Large intestine (tissue), 3 donors: ENCODE data around the gene HOXC10. TPM values are rescaled to one million over a fixed set of nuclear protein-coding genes. Genes with fewer than 3 reads are reported as not detected.
A peak's percentile ranks its signal among the peaks of the same experiment; 100 is the strongest.

ENCODE experiments used
- DNase-seq, 2 donors: peaks; one replicate each; pipeline versions ENCODE4 v3.0.0 to v3.0.0-alpha.2; 2013
- H3K27ac ChIP-seq: one replicate; pipeline ENCODE4 v1.5.1; 2013; ENCODE audit warnings: low read length
- H3K27me3 ChIP-seq: 2 replicates; pipeline ENCODE4 v1.6.1; 2013; ENCODE audit warnings: low read length; ENCODE audit not compliant: control insufficient read depth, insufficient read depth
- H3K36me3 ChIP-seq: 2 replicates; pipeline ENCODE4 v1.6.1; 2013; ENCODE audit warnings: low read length; ENCODE audit not compliant: control insufficient read depth, insufficient read depth
- H3K4me1 ChIP-seq: one replicate; pipeline ENCODE4 v1.6.1; 2013; ENCODE audit warnings: low read length; ENCODE audit not compliant: control insufficient read depth, insufficient read depth
- H3K4me3 ChIP-seq: one replicate; pipeline ENCODE4 v1.5.1; 2013; ENCODE audit warnings: low read length
- H3K9me3 ChIP-seq: one replicate; pipeline ENCODE4 v1.6.1; 2013; ENCODE audit warnings: mild to moderate bottlenecking, low read depth, low read length, moderate library complexity; ENCODE audit not compliant: control insufficient read depth
- WGBS: methylation state at CpG from one replicate; pipeline ENCODE4 v1.1.5; 2013; ENCODE audit warnings: low lambda C conversion rate; ENCODE audit not compliant: insufficient coverage; 5-methylcytosine and 5-hydroxymethylcytosine counted together
- polyA plus RNA-seq: library from polyadenylated mRNA; unstranded; fragments of 120-200 nt; gene quantifications from one replicate; pipeline ENCODE4 v1.2.1, GENCODE V29; 2013

Gene HOXC10
- polyA plus RNA-seq, 1 donor: 0.19 TPM

DNA sequence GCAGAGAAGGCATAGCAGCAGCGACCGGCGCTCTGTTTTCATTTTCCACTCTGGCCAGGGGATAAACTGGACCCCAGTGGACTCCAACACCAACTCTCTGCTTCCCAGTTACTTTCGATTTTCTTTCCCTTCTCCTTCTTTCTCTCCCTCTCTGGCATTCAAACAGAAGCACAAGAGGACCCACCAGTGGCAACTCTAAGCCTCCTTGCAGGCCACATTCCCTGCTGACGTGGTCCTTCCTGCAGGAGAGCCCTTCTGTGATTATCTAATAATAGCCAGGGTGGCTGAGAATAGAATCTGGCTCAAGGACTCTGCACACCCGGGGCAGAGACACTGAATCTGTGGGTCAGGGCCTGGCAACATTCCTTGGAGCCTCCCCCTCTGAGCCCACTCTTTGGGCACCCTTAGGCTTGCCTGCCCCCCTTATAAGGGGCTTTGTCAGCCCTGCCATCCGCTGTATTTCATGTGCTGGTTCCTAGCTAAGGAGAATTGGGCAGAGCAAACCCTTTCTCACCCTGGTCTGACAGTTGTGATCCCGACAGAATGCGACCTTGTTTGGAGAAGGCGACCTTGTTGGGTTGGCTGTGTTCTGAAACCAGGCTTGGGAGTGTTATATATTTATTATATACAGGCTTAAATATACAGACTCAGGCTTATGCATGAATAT is 35.1 kb downstream of the HOXC10 start:
- no CpG with 5 or more reads among the region's 10 CpGs for WGBS
- no peak for DNase-seq
- Histone ChIP-seq H3K4me3 (peak overlapping the region; percentile 78), H3K9me3 (no peaks in the 10 kb centered on the region), H3K27me3 (peaks cover 49% of the 10 kb centered on the region), H3K36me3 (no peaks in the 10 kb centered on the region), H3K27ac (peak overlapping the region; percentile 88), H3K4me1 (peaks cover 41% of the 10 kb centered on the region)

DNA sequence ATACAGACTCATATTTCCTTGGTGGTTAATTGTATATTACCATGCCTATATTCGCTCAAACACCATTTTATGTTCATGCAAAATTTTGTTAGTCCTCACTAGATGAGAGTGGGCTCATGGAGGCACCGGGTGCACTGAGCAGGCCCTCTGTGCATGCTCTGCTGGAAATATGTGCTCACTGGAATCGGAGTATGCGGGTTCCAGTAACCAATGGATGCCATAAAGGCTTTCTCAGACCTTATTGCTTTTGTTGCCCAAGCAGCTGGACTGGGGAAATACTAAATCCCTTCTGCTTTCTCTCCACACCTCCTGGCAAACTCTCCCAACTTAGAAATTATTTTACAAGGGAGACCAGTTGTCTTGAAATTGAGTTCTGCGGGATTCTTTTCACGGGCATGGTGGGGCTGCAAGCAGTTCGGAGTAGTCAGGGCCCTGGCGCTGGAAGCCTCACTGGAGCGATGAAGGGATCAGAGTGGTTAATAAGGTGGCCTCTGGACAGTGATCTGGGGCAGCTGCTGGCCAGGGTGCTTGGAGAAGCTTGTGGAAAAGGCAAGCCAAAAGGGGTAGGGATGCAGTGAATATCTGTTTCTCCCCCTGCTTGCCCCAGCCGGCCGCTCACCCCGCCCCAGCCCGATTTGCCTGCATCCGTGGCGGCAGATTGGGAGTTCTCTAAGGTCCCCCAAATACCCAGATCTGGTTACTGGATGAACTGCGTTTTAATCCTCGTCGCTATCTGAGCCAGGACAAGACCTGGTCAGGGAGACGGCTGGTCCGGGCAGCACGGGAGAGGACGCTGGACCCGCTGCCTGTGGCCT is 35.9 kb downstream of the HOXC10 start:
- H3K4me1 ChIP-seq: peaks cover 45% of the 10 kb centered on the region
- peak overlapping the region; percentile 78 for H3K4me3 ChIP-seq
- H3K9me3 ChIP-seq: no peaks in the 10 kb centered on the region
- peak overlapping the region; percentile 54 for H3K27ac ChIP-seq
- H3K27me3 ChIP-seq: peaks cover 48% of the 10 kb centered on the region
- no CpG with 5 or more reads among the region's 23 CpGs for WGBS
- no peaks in the 10 kb centered on the region for H3K36me3 ChIP-seq
- DNase-seq: no peak

DNA sequence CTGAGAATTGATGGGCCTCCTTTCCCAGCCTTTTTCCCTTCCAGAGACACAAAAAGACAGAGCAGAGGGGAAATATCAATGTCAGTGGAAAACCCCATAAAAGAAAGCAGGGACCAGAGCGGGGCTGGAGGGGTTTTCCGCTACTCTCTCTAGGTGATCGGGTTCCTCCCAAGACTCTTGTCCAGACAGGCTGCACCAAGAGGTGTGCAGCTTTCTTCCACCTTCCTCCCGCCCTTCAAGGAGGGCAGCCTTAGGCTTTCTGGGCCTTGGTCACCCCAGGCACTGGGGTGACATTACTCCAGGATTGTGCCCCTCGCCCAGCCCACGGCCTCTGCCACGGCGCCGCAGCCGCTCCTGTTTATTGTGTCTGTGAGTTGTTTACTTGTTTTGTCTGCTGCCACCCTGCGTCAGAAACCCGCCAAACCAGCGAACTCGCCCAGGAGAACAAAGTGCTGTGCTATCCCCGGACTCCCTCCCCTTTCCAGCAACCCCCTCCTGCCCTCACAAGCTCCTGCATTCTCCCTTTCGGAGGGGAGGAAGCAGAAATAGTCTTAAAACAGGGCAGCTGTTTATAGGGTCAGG is 36.6 kb downstream of the HOXC10 start:
- Histone ChIP-seq H3K36me3 (no peaks in the 10 kb centered on the region), H3K4me3 (peak overlapping the region; percentile 78), H3K27ac (peak overlapping the region; percentile 54), H3K9me3 (no peaks in the 10 kb centered on the region), H3K4me1 (peaks cover 48% of the 10 kb centered on the region), H3K27me3 (peaks cover 49% of the 10 kb centered on the region)
- no peak for DNase-seq
- WGBS: no CpG with 5 or more reads among the region's 16 CpGs

DNA sequence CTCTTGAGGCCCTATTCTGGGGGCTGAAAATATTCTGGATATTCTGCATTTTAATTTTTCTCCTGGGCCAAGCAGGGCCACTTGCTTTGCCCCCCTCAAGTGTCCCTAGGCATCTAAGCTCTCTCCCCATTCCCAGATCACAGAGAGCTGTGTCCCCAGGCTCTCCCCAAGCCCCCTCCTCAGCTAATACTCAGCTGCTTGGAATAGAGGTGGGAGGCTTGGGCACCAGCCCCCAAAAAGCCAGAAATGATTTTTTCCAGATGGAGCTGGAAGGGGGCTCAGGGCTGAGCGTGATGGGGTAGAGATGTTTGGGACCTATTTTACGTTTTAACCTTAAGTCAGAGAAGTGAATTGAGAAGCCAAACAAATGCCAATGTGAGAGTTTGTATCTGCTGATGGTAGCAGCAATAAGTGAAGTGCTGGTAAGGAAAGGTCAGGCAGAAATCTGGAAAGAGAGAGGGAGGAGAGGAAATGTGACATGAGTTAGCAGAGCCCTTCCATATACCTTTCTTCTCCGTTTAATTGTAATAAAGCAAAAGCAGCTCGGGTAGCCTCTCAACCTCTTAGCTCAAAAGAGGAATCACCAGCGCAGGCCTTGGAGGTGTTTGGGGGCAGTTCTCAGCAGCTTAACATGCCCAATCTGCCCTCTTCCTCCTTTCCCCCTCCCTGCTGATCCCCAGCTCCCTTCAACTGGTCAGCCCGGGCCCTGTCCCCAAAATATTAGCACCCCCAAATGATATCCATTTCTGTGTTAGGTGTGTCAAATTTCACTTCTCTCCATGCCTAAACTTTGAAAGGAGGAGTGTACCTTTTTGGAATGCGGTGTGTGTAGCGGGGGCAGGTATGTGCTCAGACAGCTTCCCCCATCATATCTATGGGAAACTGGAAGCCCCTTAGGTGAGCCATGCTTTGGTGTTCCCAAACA is 38.3 kb downstream of the HOXC10 start:
- Histone ChIP-seq H3K4me3 (no peak overlapping the region), H3K27ac (peak overlapping the region; percentile 30), H3K27me3 (peaks cover 57% of the 10 kb centered on the region), H3K4me1 (peaks cover 63% of the 10 kb centered on the region), H3K36me3 (no peaks in the 10 kb centered on the region), H3K9me3 (no peaks in the 10 kb centered on the region)
- no peak for DNase-seq
- 92% methylated on average over 2 of the region's 8 CpGs for WGBS

DNA sequence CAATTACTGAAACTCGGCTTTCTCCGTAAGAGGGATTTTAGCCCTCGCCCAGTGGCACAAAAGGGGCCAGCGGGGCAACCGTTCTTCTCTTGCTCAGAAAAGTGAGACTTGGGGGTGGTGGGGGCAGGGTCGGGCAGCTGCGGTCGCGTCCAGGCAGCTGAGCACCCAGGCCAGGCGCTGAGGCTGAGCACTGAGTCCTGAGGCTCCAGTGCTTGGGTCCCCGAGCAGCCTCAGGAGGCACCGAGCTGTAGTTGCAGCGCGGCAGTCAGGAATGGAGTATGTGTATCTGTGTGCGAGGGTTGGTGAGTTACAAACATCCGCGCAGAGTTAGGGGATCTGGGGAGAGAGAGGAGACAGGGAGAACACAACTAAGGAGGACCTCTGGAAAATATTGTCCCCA is 39.2 kb downstream of the HOXC10 start:
- peaks cover 65% of the 10 kb centered on the region for H3K4me1 ChIP-seq
- WGBS: no CpG with 5 or more reads among the region's 17 CpGs
- H3K9me3 ChIP-seq: no peaks in the 10 kb centered on the region
- peaks cover 57% of the 10 kb centered on the region for H3K27me3 ChIP-seq
- no peak overlapping the region for H3K4me3 ChIP-seq
- H3K27ac ChIP-seq: peak overlapping the region; percentile 30
- no peaks in the 10 kb centered on the region for H3K36me3 ChIP-seq
- DNase-seq: no peak

DNA sequence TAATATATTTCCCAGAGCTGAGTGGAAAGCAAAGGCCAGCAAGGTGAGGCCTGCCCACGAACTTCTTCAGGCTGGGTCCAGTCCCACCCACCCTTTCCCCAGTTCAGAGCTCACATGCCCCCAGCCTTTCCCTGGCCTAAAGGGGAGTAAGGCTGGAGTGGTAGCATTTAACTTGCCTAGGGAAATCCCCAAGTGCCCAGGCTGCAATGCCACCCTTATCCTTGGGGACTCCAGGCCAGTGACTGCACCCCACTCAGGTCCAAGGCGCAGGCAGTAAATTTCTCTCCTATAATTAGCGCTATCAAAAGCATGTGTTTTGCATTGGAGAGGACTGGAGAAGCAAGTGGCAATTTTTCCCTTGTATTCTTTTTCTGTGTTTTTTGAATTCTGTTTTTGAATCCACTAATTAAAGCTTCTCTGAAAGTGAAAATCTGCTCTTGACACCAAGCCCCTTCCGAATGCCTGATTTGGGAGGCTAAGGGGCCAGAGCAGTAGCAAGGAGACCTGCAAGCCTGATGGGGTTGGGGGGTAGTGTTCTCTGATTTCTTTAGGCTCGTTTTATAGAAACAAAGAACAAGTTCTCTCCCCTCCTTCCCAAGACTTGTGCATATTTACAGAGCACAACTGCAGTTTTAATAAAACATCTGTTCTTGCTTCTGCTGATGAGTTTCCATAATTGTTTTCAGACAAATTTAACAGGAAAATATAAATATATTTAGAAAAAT is 39.8 kb downstream of the HOXC10 start:
- no peak for DNase-seq
- no CpG with 5 or more reads among the region's 5 CpGs for WGBS
- peak overlapping the region; percentile 58 for H3K27ac ChIP-seq
- peaks cover 60% of the 10 kb centered on the region for H3K4me1 ChIP-seq
- H3K36me3 ChIP-seq: peaks cover 2% of the 10 kb centered on the region
- peaks cover 55% of the 10 kb centered on the region for H3K27me3 ChIP-seq
- H3K9me3 ChIP-seq: peaks cover 3% of the 10 kb centered on the region
- H3K4me3 ChIP-seq: no peak overlapping the region

DNA sequence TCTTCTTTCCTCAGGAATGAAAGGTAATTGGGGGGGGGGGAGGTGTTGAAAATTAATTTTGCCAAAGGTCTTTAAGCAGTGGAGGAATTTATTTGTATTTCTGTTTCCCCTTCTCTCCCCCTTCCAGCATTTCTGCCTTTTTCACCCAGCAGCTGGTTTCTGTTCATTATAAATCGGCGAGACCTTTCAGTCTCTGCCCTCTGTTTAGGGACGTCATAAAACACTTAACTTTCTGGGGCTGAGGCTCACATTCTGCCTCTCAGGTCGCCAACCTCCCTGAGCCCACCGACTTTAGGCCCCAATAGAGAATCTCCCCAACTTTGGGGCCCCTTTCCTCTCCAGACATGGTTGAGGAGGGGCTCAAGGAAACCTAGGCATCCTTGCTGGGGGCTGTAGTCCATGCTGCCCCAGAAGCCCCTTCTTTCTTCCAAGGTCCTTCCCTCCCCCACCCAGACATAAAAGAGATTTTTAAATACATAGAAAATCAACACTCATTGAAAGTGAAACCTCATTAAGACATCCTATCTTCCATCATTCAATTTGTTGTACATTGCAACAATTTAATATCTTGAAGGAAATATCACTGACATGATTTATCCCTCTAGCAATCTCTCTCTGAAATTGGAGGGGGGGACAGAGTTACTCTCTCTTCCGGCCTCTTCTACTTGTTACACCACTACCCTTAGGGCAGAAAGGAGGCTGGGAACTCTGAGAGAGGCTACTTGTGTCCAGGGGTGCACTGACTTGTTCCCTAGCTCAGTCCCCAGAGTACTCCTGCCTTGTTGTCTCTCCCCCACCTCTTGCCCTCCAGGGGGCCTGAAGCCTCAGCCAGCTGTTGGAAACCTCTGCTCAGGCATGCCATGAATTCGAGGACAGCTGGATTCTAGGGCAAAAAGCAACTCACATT is 40.8 kb downstream of the HOXC10 start:
- Histone ChIP-seq H3K4me3 (no peak overlapping the region), H3K27me3 (peaks cover 55% of the 10 kb centered on the region), H3K27ac (peak overlapping the region; percentile 58), H3K4me1 (peaks cover 57% of the 10 kb centered on the region), H3K9me3 (peaks cover 7% of the 10 kb centered on the region), H3K36me3 (peaks cover 4% of the 10 kb centered on the region)
- DNase-seq: no peak
- WGBS: no CpG with 5 or more reads among the region's 7 CpGs

DNA sequence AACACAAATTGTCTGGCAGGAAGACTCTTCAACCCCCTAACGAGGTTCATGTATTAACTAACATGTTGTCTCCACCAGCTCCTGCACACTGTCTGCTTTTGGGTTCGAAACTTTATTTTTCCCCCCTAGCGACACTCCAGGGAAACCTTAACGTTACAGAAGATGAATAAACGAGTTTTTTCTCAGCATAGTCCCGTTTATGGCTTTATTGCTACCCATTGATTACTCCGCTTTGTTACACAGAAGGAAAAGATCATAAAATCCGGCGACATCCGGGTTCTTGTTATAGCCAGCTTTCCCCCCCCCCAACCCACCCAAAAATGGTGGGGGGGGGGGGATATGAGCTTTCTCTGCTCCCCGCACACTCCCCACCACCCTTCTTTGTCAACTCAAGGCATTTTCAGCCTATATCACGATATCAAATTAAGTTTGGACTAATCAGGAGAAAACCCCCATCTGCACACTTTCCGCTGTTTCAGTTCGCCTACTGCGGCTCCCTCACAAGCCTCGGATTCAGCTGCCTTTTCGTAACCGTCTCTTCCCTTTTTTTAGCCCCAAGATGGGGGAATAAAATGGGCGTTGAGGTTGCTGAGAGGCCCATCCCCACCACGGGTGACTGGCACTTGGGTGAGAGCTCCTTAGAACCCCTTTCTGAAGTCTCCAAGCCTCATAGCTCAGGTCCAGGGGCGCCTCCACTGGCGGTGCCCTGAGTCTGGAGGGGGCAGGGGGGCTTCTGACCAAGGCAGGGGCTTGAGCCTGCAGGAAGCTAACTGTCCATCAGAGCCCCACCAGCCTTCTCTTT is 41.9 kb downstream of the HOXC10 start:
- Histone ChIP-seq H3K9me3 (peaks cover 12% of the 10 kb centered on the region), H3K4me1 (peaks cover 57% of the 10 kb centered on the region), H3K27ac (peak overlapping the region; percentile 58), H3K27me3 (peaks cover 59% of the 10 kb centered on the region), H3K4me3 (no peak overlapping the region), H3K36me3 (peaks cover 10% of the 10 kb centered on the region)
- no CpG with 5 or more reads among the region's 22 CpGs for WGBS
- DNase-seq: peak in 1 of 2 donors; percentile 61
